Measurements from ENCODE around the gene HAS3. TPM values are rescaled to one million over a fixed set of nuclear protein-coding genes. Genes with fewer than 3 reads are reported as not detected.

Gene HAS3
- total and polyA plus RNA-seq, 4 donors = 0.09 to 0.75 (median 0.26) TPM

DNA sequence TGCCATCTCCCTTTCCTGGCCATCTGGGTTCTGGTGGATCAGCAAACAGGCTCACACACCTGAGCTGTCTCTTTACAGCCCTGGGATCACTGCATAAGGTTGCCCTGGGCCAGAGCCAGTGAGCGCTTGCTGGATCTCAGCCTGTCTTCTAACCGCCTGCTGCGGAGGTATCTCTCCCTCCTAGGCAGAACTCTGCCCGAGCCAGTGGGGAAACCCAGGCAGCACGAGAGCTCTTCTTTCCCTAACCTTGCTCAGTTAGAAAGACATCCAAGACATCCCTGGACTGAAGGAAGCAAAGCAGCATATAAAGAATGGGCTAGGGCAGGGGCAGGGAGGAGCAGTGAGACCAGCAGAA is 6.4 kb downstream of the HAS3 start (continued):
- TF ChIP-seq REST (IDR thresholded peaks at IDR 0.05) (no peak), TAF1 (conservative IDR thresholded peaks at IDR 0.05) (no peak), ATF3 (IDR thresholded peaks at IDR 0.05) (no peak), NR2F2 (IDR thresholded peaks at IDR 0.05) (no peak), FOXA1 (IDR thresholded peaks at IDR 0.05) (no peak), RAD21 (IDR thresholded peaks at IDR 0.05) (no peak)
- TF ChIP-seq, protein P1, sequence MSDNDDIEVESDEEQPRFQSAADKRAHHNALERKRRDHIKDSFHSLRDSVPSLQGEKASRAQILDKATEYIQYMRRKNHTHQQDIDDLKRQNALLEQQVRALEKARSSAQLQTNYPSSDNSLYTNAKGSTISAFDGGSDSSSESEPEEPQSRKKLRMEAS (IDR thresholded peaks at IDR 0.05) = no peak

DNA sequence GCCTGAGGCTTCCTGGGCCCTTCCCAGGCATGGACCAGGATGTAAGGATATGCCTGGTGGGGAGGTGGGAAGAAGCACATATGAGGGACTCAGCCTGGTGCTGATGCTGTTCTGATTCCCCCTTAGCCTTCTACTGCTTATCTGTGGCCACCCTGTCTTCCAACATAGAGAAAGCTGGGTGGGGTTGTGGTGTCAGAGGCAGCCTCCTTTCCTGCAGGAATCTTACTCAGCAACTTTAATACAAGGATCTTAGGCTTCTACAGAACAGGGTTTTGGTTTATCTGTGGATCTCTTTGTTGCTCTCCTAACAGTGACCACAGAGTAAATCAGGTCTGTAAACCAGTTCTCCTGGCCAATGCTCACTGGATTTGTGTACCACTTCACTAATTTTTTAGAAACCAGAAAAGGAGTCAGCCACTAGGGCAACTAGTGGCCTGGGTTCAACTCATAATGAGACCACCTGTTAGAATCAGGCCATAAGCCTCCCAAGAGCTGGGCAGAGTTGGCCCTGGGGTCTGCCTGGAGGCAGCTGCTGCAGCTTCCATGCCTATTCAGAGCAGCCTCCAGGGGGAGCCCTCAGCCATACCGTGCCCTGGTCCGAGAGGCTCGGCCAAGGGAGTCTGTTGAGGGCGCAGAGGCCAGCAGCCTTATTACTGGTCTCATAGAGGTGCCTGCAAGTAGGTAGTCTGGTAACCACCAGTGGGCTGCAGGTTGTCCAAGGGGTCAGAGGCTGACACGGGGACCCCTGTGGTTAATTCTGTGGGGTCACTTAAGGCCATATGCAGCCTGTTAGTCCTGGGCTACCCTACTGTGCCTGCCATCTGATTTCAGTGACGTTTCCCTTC is 7.1 kb downstream of the HAS3 start:
- DNase-seq (ENCODE audit: low spot score) = peak; percentile 72
- Histone ChIP-seq H3K36me3 (ENCODE audit: control insufficient read depth in 4 of 4, insufficient read depth in 3 of 4, low read depth in 1 of 4, low read length in 3 of 4) (peaks cover 0 to 22% (median 2%) of the 10 kb centered on the region in 4 donors), H3K4me3 (ENCODE audit: low read depth in 1 of 3, low read length in 3 of 3) (no peak overlapping the region), H3K9ac (ENCODE audit: low read depth in 1 of 2, low read length in 2 of 2) (no peak overlapping the region), H3K9me3 (ENCODE audit: control insufficient read depth in 4 of 4, low read length in 3 of 4) (no peaks in the 10 kb centered on the region), H3K27ac (ENCODE audit: low read depth in 1 of 2, low read length in 2 of 2) (no peak overlapping the region), H3K4me1 (ENCODE audit: control insufficient read depth in 4 of 4, insufficient read depth in 4 of 4, low read length in 3 of 4) (peaks cover under 1 to 19% (median 4%) of the 10 kb centered on the region in 4 donors), H3K27me3 (ENCODE audit: control insufficient read depth in 4 of 4, insufficient read depth in 4 of 4, low read length in 3 of 4) (no peaks in the 10 kb centered on the region)
- peak; percentile 78 to 84 for TF ChIP-seq RAD21 (IDR thresholded peaks at IDR 0.05)
- TF ChIP-seq EGR1 (IDR thresholded peaks at IDR 0.05; ENCODE audit: low read depth in 2 of 2) = no peak
- TF ChIP-seq, protein P2, sequence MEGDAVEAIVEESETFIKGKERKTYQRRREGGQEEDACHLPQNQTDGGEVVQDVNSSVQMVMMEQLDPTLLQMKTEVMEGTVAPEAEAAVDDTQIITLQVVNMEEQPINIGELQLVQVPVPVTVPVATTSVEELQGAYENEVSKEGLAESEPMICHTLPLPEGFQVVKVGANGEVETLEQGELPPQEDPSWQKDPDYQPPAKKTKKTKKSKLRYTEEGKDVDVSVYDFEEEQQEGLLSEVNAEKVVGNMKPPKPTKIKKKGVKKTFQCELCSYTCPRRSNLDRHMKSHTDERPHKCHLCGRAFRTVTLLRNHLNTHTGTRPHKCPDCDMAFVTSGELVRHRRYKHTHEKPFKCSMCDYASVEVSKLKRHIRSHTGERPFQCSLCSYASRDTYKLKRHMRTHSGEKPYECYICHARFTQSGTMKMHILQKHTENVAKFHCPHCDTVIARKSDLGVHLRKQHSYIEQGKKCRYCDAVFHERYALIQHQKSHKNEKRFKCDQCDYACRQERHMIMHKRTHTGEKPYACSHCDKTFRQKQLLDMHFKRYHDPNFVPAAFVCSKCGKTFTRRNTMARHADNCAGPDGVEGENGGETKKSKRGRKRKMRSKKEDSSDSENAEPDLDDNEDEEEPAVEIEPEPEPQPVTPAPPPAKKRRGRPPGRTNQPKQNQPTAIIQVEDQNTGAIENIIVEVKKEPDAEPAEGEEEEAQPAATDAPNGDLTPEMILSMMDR (IDR thresholded peaks at IDR 0.05; ENCODE audit: low read depth, low read length, missing input control) = peak; percentile 76
- WGBS = 43% methylated on average over 6 of the region's 6 CpGs

DNA sequence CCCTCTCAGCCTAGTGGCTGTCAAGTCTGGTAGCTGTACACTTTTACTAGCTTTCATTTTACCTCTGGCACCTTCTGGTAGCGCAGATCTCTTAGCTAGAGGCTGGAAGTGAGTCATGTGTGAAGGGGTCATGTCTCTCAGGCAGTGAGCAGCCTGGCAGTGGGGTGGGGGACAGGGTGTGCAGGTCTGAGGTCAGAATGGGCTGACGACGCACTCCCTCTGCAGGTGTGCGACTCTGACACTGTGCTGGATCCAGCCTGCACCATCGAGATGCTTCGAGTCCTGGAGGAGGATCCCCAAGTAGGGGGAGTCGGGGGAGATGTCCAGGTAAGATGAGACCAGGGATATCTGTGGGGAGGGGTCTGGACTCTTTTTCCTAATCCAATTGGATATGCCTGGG is 7.8 kb downstream of the HAS3 start:
- no peak for DNase-seq (ENCODE audit: low spot score)
- H3K4me3 ChIP-seq (ENCODE audit: low read depth in 1 of 3, low read length in 3 of 3) = no peak overlapping the region
- H3K27me3 ChIP-seq (ENCODE audit: control insufficient read depth in 4 of 4, insufficient read depth in 4 of 4, low read length in 3 of 4) = no peaks in the 10 kb centered on the region
- H3K36me3 ChIP-seq (ENCODE audit: control insufficient read depth in 4 of 4, insufficient read depth in 3 of 4, low read depth in 1 of 4, low read length in 3 of 4) = peaks cover 0 to 24% (median 2%) of the 10 kb centered on the region in 4 donors
- TF ChIP-seq REST (IDR thresholded peaks at IDR 0.05) (no peak), ATF3 (IDR thresholded peaks at IDR 0.05) (no peak), HNF4G (IDR thresholded peaks at IDR 0.05) (no peak), HNF4A (conservative IDR thresholded peaks at IDR 0.05) (no peak), TAF1 (conservative IDR thresholded peaks at IDR 0.05) (no peak), FOXA1 (IDR thresholded peaks at IDR 0.05) (no peak), JUND (IDR thresholded peaks at IDR 0.05) (no peak), RXRA (IDR thresholded peaks at IDR 0.05) (no peak), RAD21 (IDR thresholded peaks at IDR 0.05) (no peak), SP1 (IDR thresholded peaks at IDR 0.05) (no peak)
- TF ChIP-seq, protein P1 (IDR thresholded peaks at IDR 0.05) = no peak
- WGBS = 97% methylated on average over 7 of the region's 7 CpGs
- no peak overlapping the region for H3K9ac ChIP-seq (ENCODE audit: low read depth in 1 of 2, low read length in 2 of 2)
- H3K27ac ChIP-seq (ENCODE audit: low read depth in 1 of 2, low read length in 2 of 2) = no peak overlapping the region
- no peaks in the 10 kb centered on the region for H3K9me3 ChIP-seq (ENCODE audit: control insufficient read depth in 4 of 4, low read length in 3 of 4)
- peaks cover 0 to 19% (median 1%) of the 10 kb centered on the region in 4 donors for H3K4me1 ChIP-seq (ENCODE audit: control insufficient read depth in 4 of 4, insufficient read depth in 4 of 4, low read length in 3 of 4)
